Erythroblast (primary cell): Measurements from ENCODE around the gene CIZ1.

ENCODE experiments used
- DNase-seq, 2 experiments: peaks; one replicate each; lab custom pipeline; 2025; lab: John Stamatoyannopoulos, UW
- GATA1 ChIP-seq: IDR thresholded peaks from 2 replicates; pipeline ENCODE4 v1.6.1; 2011; ENCODE audit warnings: low read depth, mild to moderate bottlenecking, control low read depth, low read length, moderate library complexity
- POLR2A ChIP-seq: IDR thresholded peaks from 2 replicates; pipeline ENCODE4 v1.6.1; 2011; ENCODE audit warnings: mild to moderate bottlenecking, low read length

CIZ1 gene

DNA sequence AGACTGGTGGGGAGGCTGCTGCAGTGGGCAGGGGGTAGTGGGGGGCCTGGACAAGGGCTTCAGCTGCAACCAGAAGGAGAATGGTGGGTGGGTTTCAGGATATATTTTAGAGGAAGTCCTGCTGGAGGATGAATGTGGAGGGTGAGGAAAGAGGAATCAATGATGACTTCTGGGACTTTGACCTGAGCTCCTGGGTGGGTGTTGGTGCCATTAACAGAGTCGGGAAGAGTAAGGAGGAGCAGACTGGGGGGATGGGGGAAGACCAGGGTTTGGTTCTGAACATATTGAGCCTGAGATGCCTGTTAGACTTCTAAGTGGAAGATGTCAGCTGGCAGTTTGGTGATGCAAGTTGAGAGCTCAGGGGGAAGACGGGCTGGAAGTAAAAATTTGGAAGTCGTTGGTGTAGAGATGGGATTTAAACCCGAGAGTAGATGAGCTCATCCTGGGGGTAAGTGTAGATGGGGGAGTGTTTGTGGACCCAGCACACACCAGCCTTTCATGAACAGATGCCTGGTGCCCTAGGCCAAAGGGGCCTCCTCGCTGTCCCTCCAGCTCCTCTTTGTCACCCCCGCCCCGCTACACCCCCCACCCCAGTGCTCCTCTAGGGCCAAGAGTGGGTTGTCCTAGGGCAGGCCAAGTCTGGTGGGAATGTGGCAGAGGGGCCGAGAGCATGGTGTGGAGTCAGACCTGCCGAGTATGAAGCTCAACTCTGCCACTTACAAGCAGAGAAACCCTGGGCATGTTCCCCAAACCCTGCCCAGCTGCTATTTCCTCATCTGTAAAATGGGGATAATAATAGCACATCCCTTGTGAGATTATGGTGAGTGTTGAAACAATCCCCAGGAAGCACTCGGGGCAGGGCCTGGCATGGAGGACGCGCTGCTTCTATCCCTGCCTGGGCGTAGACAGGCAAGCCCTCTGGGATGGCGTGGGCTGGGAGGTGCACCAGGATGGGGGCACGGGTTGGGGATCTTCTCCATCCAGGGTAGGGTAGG, 15.8 kb upstream of the CIZ1 start:
- DNase-seq: no peak
- no peak for TF ChIP-seq GATA1
- no peak for TF ChIP-seq POLR2A

DNA sequence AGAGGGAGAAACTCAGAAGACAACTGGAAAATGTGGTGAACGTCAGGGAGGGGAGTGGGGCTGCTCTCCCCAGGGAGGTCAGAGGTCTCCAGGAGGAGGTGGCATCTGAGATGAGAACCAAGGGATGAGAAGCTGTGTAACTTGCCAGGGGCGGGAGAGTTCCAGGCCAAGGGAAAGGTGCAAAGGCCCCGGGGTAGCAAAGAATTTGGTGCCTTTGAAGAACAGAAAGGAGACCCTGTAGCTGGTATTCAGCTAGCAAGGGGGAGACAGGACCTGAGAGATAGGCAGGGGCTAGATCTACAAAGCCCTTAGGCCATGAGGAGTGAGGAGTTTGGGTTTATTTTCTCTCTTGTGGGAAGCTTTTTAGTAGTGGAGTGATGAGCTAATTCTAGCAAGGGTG, 15.1 kb upstream of the CIZ1 start:
- TF ChIP-seq POLR2A (no peak), GATA1 (no peak)
- DNase-seq: no peak

DNA sequence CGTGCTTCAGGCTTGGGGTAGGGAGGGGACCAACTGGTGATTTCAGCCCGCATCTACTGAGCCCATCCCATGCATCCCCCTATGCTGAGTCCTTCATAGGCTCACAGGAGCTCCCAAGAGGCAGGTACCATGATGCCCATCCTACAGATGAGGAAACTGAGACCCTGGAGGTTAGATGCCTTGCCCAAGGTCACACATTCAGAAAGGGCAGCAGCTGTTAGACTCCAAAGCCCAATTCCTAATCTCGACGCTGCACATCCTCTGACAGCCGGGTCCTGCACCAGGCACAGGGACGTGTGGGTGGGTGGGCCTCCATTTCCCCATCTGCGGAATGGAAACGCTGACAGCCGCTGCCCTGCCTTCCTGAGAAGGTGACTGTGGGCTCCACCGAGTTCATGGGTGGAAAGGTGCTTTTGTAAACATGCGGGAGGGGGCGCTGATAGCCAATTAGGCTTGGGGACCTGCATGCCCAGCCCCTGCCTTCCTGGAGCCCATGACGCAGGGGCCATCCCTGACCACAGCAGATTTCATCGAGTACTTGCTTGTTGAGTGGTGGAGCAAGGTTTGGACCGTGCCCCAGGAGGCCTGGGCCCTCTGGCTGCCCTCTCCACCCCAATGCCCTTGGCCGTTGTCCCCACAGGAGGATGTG, 14.0 kb upstream of the CIZ1 start:
- TF ChIP-seq POLR2A (no peak), GATA1 (no peak)
- no peak for DNase-seq

- TF ChIP-seq GATA1: no peak
- no peak for DNase-seq
Observed at GRCh38 chr9:128204858-128205257, 13.5 kb upstream of the CIZ1 start.

DNA sequence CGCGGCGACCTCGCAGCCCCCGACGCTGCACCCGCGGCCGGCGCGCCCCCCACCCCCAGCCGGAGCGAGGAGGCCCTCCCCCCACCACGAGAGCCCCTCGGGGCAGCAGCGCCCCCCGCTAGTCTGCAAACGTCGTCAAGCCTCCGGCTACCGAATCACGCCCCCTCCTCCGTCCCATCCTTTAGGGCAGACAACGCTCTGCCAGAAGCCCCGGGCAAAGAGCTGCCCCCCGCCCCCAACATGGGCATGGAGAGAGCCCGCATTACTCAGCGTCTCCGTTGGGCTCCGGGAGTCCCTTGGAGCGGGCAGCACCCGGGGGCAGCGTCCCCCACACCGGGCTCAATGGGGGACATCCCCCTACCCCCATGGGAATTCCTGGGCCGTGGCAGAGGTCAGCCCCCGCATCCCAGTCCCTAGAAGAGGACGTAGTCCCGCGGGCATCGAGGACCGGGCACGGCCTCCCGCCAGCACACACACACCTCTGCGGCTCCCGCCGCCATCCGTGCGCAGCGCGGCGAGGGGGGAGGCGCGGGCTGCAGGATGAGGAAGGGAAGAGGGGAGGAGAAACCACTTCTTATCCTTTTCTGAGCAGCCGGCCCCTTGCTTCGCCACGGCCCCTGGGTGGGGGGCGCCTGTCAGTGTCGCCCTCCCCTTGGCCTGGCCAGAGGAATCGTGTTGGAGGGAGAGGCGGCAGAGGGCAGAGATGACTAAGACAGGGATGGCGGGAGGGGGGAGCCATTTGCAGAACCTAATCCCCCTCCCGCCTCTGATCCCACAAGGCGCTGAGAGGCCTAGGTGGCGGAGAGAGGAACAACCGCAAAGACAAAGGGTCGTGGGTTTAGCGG, 12.6 kb upstream of the CIZ1 start:
- peak; percentile 15 to 21 for DNase-seq
- no peak for TF ChIP-seq POLR2A
- TF ChIP-seq GATA1: no peak

DNA sequence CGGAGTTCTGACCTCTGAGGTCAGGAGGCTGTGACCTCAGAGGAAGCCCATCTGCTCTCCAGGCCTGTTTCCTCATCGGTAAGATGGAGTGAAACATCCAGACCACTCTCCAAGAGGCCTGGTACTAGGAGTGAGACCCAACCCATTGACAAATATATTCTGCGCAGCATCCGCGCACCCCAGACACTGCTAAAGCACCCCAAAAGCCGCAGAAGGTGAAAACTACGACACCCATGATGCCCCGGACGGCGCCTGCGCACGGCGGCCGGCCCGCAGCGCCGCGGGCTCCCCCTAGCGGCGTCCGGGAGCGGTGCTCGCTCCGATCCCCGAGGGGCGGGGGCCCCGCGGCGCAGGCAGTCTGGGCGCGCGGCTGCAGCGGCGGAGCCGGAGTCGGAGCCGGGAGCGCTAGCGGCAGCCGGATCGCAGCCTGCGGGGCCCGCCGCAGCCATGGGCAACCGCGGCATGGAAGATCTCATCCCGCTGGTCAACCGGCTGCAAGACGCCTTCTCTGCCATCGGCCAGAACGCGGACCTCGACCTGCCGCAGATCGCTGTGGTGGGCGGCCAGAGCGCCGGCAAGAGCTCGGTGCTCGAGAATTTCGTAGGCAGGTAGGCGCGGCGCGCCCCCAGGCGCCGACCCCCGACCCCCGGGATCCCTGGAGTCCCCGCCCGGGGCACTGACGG, 11.8 kb upstream of the CIZ1 start, which contains the start of gene DNM1:
Gene DNM1 (plus strand): TSS at position 356 of the 683 bp plus-strand sequence. CDS start 92 bp downstream, at position 448.
- TF ChIP-seq GATA1 (no peak), POLR2A (no peak)
- DNase-seq: peak; percentile 76 to 87

DNA sequence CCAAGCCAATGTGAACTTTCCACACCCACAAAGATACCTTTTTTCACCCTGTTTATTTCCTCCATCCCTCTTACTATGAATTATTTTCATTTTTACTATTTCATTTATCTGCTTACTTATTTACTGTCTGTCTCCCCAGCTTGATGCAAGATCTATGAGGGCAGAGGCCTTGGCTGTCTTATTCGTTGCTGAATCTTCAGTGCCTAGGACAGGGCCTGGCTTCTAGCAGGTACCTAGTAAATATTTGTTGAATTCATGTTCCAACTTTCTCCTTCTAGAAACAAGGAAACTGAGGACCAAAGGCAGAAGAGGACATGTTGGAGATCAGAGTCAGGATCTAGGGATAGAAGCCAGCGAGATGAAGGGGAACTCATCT, 11.3 kb upstream of the CIZ1 start:
- no peak for DNase-seq
- TF ChIP-seq POLR2A (no peak), GATA1 (no peak)

- no peak for TF ChIP-seq POLR2A
- TF ChIP-seq GATA1: no peak
- no peak for DNase-seq
Observed at GRCh38 chr9:128201441-128202369, 10.3 kb upstream of the CIZ1 start.

DNA sequence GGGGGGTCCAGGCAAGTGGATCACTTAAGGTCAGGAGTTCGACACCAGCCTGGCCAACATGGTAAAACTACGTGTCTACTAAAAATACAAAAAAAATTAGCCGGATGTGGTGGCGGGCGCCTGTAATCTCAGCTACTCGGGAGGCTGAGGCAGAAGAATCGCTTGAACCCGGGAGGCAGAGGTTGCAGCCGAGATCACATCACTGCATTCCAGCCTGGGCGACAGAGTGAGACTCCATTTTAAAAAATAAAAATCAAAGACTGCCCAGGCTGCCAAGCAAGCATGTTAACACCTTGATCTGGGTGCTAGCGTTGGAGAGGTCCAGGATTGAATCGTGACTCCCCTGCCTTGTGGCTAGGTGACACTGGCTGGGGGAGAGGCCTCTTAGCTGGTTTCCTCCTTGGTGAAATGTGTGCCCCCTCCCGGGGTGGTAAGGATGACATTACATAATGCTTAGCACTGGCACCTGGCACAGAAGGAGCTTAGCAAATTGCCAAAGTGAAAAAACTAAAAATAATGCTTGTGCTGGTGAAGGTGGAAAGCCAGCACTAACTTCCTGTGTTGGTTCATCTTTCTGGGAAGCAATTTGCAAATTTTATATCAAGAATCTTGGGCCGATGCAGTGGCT, 2.2 kb upstream of the CIZ1 start:
- DNase-seq: no peak
- no peak for TF ChIP-seq POLR2A
- TF ChIP-seq GATA1: no peak

- peak; percentile 30 to 33 for DNase-seq
- TF ChIP-seq GATA1 (no peak), POLR2A (no peak)
Observed at GRCh38 chr9:128192601-128193371, 1.4 kb upstream of the CIZ1 start.
